PC-9 (cell line): Measurements from ENCODE around the gene BRD8. TPM values are rescaled to one million over a fixed set of nuclear protein-coding genes. Genes with fewer than 3 reads are reported as not detected.

ENCODE experiments used
- BruUV-seq: library from RNA; stranded (reverse); fragments of 400-500 nt; replicated peaks from 2 replicates; lab custom pipeline; 2021; lab: Mats Ljungman, UMichigan
- CTCF ChIA-PET: fragments of 300-600 bp; sonication (Branson Sonifier 250); formaldehyde crosslinking; loops from one replicate; lab custom pipeline; 2022; ENCODE audit warnings: antibody characterized with exemption; lab: Charles Lee
- POLR2A ChIA-PET: fragments of 300-600 bp; sonication (Branson Sonifier 250); formaldehyde crosslinking; loops from one replicate; lab custom pipeline; 2022; ENCODE audit warnings: antibody characterized with exemption; ENCODE audit not compliant: unreplicated experiment; lab: Charles Lee
- DNase-seq, 2 experiments: peaks; one replicate each; pipeline versions ENCODE4 v3.0.0 to v3.0.0-alpha.2; 2015 to 2022; ENCODE audit warnings: mixed read lengths in 1 of 2
- H2AFZ ChIP-seq: fragments of 200-600 bp; sonication (generic); 2 replicates; pipeline ENCODE4 v1.8.1; 2017; ENCODE audit warnings: antibody characterized with exemption
- H3F3A ChIP-seq: fragments of 200-600 bp; sonication (generic); 2 replicates; pipeline ENCODE4 v1.8.1; 2017; ENCODE audit warnings: antibody characterized with exemption, mild to moderate bottlenecking, low read depth; ENCODE audit not compliant: insufficient read depth
- H3K27ac ChIP-seq: fragments of 200-600 bp; sonication (generic); 2 replicates; pipeline ENCODE4 v1.6.1; 2016; ENCODE audit warnings: mixed run types
- H3K27me3 ChIP-seq: fragments of 200-600 bp; sonication (generic); 2 replicates; pipeline ENCODE4 v1.6.1; 2016; ENCODE audit warnings: low read depth, mixed run types; ENCODE audit not compliant: insufficient read depth
- H3K36me3 ChIP-seq: fragments of 200-600 bp; sonication (generic); 2 replicates; pipeline ENCODE4 v1.6.1; 2016; ENCODE audit warnings: low read depth, mixed run types
- H3K4me1 ChIP-seq: fragments of 200-600 bp; sonication (generic); replicated peaks from 2 replicates; pipeline ENCODE4 v1.6.1; 2016; ENCODE audit warnings: mixed run types; ENCODE audit not compliant: insufficient read depth
- H3K4me2 ChIP-seq: fragments of 200-600 bp; sonication (generic); 2 replicates; pipeline ENCODE4 v1.6.1; 2017; ENCODE audit warnings: mixed run types
- H3K4me3 ChIP-seq: fragments of 200-600 bp; sonication (generic); 2 replicates; pipeline ENCODE4 v1.6.1; 2016; ENCODE audit warnings: mixed run types
- H3K79me2 ChIP-seq: fragments of 200-600 bp; sonication (generic); 2 replicates; pipeline ENCODE4 v1.6.1; 2017; ENCODE audit warnings: low read depth, mixed run types
- H3K9me2 ChIP-seq: fragments of 200-600 bp; sonication (generic); 2 replicates; pipeline ENCODE4 v1.8.1; 2017; ENCODE audit warnings: mild to moderate bottlenecking; ENCODE audit not compliant: insufficient read depth
- H3K9me3 ChIP-seq: fragments of 200-600 bp; sonication (generic); 2 replicates; pipeline ENCODE4 v1.8.1; 2016; ENCODE audit warnings: low read depth; ENCODE audit not compliant: insufficient read depth
- H4K20me1 ChIP-seq: fragments of 200-600 bp; sonication (generic); 2 replicates; pipeline ENCODE4 v1.8.1; 2017; ENCODE audit not compliant: insufficient read depth
- EZH2 ChIP-seq: fragments of 200-600 bp; sonication (generic); IDR thresholded peaks from 2 replicates; pipeline ENCODE4 v1.8.0; 2017; ENCODE audit warnings: antibody characterized with exemption, low read depth
- intact Hi-C: fragments of 100-400 bp; cut with micrococcal nuclease; formaldehyde crosslinking; loops from one replicate; pipeline ENCODE4 v1.10.0; 2022; ENCODE audit not compliant: unreplicated experiment
- total RNA-seq: library from RNA; stranded (reverse); gene quantifications from 2 replicates; pipeline ENCODE4 v1.2.3, GENCODE V29; 2021
- TF ChIP-seq, protein P1 (sequence below): fragments of 200-600 bp; sonication (generic); conservative IDR thresholded peaks from 2 replicates; pipeline ENCODE4 v1.6.1; 2017; ENCODE audit warnings: mixed run types, antibody characterized with exemption, mild to moderate bottlenecking, moderate library complexity

Gene BRD8
- total RNA-seq, 1 experiment from 2014 or later: 171 TPM

DNA sequence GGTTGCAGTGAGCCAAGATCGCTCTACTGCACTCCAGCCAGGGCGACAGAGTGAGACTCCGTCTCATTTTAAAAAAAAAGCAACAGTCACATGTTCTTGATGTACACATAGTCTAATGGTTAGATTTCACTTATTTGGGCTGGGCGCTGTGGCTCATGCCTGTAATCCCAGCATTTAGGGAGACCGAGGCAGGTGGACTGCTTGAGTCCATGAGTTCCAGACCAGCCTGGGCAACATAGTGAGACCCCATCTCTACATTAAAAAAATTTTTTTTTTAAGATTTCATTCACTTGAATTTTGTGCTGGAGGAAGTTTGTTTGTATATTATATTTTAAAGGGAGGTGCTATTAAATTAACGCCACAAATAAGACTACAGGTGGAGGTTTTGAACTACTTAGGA, 72.7 kb downstream of the BRD8 start:
- Histone ChIP-seq H3K4me1 (no peaks in the 10 kb centered on the region), H3K4me3 (no peak overlapping the region), H3K36me3 (no peaks in the 10 kb centered on the region), H3K27me3 (no peaks in the 10 kb centered on the region), H3K4me2 (no peak overlapping the region), H2AFZ (no peak overlapping the region), H4K20me1 (no peaks in the 10 kb centered on the region), H3K9me2 (no peaks in the 10 kb centered on the region), H3K9me3 (no peaks in the 10 kb centered on the region), H3K79me2 (no peaks in the 10 kb centered on the region), H3F3A (no peaks in the 10 kb centered on the region), H3K27ac (no peak overlapping the region)
- no TSS peak for BruUV-seq
- no peak for TF ChIP-seq EZH2
- TF ChIP-seq, protein P1, sequence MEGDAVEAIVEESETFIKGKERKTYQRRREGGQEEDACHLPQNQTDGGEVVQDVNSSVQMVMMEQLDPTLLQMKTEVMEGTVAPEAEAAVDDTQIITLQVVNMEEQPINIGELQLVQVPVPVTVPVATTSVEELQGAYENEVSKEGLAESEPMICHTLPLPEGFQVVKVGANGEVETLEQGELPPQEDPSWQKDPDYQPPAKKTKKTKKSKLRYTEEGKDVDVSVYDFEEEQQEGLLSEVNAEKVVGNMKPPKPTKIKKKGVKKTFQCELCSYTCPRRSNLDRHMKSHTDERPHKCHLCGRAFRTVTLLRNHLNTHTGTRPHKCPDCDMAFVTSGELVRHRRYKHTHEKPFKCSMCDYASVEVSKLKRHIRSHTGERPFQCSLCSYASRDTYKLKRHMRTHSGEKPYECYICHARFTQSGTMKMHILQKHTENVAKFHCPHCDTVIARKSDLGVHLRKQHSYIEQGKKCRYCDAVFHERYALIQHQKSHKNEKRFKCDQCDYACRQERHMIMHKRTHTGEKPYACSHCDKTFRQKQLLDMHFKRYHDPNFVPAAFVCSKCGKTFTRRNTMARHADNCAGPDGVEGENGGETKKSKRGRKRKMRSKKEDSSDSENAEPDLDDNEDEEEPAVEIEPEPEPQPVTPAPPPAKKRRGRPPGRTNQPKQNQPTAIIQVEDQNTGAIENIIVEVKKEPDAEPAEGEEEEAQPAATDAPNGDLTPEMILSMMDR: no peak
- intact Hi-C loops: no loop called here
- DNase-seq: no peak
- ChIA-PET CTCF (no interaction called here), POLR2A (no interaction called here)

DNA sequence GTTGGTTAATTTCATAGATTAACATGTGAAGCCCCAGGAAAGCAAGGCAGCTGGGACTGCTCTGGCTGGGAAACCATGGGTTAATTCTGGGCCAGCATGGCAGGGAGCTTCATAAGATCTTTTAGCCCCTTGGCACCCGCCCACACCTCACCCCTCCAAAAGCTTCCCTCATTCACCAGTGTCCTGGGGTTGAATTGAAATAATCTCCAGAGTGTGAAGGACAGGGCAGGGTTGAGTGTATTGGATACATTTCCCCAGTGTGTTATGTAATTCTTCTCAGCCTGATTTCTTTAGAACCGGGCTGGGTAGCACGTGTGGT, 75.2 kb downstream of the BRD8 start:
- Histone ChIP-seq H3K36me3 (no peaks in the 10 kb centered on the region), H4K20me1 (no peaks in the 10 kb centered on the region), H3K27me3 (no peaks in the 10 kb centered on the region), H3K4me3 (no peak overlapping the region), H3K4me1 (no peaks in the 10 kb centered on the region), H2AFZ (no peak overlapping the region), H3K9me2 (no peaks in the 10 kb centered on the region), H3K9me3 (no peaks in the 10 kb centered on the region), H3F3A (no peaks in the 10 kb centered on the region), H3K79me2 (no peaks in the 10 kb centered on the region), H3K4me2 (no peak overlapping the region), H3K27ac (no peak overlapping the region)
- CTCF ChIA-PET: interaction anchor here (0.7 kb wide), 1 partner anchor 325 kb away, joined by 3 read pairs; no protein-coding TSS in a partner anchor
- no peak for DNase-seq
- POLR2A ChIA-PET: no interaction called here
- intact Hi-C loops: no loop called here
- BruUV-seq: no TSS peak
- TF ChIP-seq, protein P1: no peak
- TF ChIP-seq EZH2: no peak

DNA sequence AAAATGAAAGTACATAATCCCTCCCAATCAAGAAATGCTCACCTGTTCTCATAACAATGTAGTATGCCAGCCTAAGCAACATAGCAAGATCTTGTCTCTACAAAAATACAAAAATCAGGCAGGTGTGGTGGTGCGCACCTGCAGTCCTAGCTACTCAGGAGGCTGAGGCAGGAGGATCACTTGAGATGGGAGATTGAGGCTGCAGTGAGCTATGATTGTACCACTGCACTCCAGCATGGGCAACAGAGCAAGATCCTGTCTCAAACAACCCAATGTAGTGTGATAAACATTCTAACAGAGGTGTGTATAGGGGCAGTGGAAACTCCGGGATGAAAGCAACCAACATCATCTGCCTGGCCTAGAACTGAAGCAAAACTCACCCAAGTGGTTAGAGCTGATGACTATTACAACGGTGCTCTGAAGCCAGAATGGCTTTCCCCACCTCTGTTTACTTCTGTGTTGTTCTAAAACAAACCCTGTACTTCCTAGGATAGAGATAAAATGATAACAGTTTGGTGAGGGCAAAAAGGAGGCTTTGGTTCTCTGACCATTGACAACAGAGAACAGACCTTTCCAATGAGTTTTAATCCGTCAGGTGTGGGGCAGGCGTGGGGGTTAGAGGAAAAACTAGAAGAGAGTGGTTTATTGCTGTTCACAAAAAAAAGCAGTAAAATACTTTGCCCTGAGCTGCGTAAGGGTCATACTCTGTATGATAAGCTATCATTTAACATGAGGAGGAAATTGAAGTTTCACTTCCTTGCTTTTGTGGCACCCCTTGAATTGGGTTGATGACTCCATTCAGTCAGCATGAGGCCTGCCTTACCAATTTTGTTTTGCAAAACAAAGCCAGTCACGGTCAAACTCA, 75.7 kb downstream of the BRD8 start:
- Histone ChIP-seq H3K4me1 (no peaks in the 10 kb centered on the region), H3K4me2 (no peak overlapping the region), H3K79me2 (no peaks in the 10 kb centered on the region), H3K36me3 (no peaks in the 10 kb centered on the region), H3K27ac (no peak overlapping the region), H2AFZ (no peak overlapping the region), H3K9me3 (no peaks in the 10 kb centered on the region), H3F3A (no peaks in the 10 kb centered on the region), H3K9me2 (no peaks in the 10 kb centered on the region), H3K27me3 (no peaks in the 10 kb centered on the region), H4K20me1 (no peaks in the 10 kb centered on the region), H3K4me3 (no peak overlapping the region)
- BruUV-seq: no TSS peak
- TF ChIP-seq, protein P1: no peak
- no peak for TF ChIP-seq EZH2
- DNase-seq: no peak
- ChIA-PET POLR2A (no interaction called here), CTCF (no interaction called here)
- intact Hi-C loops: no loop called here
